GM12874 (cell line): ENCODE measurements around the gene DDX6.

ENCODE experiments used
- TF ChIP-seq, protein P1 (sequence below): IDR thresholded peaks from 2 replicates; pipeline ENCODE4 v1.5.1; 2011; ENCODE audit warnings: low read depth, mild to moderate bottlenecking, control low read depth, low read length, moderate library complexity; ENCODE audit not compliant: insufficient read depth

The DDX6 gene

DNA sequence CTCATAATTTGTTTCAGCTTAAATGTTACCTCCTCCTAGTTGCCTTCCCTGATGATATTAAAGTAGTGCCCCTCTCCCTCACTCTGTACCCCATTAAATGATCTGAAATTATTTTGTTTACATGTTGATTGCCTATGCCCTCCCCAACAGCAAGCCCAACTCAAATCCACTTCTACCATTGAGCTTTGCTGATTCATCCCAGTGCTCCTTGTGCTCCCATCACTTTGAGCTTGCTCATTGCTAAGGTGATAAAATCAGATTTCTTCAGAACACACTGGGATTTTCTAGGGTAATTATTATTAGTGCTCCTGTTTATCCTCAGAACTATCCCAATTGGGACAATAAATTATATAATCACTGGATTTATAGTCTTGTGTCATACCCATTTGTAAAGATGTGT is 8.4 kb upstream of the DDX6 start:
- TF ChIP-seq, protein P1, sequence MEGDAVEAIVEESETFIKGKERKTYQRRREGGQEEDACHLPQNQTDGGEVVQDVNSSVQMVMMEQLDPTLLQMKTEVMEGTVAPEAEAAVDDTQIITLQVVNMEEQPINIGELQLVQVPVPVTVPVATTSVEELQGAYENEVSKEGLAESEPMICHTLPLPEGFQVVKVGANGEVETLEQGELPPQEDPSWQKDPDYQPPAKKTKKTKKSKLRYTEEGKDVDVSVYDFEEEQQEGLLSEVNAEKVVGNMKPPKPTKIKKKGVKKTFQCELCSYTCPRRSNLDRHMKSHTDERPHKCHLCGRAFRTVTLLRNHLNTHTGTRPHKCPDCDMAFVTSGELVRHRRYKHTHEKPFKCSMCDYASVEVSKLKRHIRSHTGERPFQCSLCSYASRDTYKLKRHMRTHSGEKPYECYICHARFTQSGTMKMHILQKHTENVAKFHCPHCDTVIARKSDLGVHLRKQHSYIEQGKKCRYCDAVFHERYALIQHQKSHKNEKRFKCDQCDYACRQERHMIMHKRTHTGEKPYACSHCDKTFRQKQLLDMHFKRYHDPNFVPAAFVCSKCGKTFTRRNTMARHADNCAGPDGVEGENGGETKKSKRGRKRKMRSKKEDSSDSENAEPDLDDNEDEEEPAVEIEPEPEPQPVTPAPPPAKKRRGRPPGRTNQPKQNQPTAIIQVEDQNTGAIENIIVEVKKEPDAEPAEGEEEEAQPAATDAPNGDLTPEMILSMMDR = no peak

DNA sequence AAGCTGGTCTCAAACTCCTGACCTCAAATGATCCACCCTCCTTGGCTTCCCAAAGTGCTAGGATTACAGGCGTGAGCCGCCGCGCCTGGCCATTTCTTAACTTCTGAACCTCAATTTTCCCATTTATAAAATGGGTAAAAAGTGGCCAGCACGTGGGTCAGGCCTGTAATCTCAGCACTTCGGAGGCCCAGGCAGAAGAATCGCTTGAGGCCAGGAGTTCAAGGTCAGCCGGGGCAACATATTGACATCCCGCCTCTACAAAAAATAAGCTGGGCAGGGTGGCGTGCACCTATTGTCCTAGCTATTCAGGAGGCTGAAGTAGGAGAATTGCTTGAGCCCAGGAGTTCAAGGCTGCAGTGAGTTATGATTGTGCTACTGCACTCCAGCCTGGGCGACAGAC is 6.5 kb upstream of the DDX6 start:
- TF ChIP-seq, protein P1 = no peak

DNA sequence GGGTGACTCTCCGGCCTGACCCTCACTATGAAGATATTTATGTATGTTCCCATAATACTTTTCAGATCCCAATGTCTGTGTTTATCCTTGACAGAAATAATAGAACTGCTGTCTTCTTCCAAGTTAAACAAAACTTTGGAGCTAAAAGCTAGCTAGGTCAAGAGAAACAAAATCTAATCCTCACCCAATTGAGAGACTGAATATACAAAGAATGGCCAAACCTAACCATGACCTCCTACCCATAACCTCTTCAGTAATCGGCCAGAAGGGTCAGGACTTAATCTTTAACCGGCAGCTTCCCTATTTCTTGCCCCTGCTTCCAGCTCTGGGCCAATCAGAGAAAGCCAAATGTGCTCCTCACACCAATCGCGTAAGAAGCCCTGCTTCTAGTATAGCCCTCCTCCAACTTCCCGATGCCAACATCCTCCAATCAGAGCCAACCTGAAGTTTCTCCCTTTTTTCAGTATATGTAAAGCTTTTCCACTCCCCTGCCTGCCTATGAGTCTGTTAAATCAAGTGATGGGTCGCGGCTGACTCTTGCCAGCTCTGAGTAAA is 1.7 kb upstream of the DDX6 start:
- TF ChIP-seq, protein P1 = no peak

DNA sequence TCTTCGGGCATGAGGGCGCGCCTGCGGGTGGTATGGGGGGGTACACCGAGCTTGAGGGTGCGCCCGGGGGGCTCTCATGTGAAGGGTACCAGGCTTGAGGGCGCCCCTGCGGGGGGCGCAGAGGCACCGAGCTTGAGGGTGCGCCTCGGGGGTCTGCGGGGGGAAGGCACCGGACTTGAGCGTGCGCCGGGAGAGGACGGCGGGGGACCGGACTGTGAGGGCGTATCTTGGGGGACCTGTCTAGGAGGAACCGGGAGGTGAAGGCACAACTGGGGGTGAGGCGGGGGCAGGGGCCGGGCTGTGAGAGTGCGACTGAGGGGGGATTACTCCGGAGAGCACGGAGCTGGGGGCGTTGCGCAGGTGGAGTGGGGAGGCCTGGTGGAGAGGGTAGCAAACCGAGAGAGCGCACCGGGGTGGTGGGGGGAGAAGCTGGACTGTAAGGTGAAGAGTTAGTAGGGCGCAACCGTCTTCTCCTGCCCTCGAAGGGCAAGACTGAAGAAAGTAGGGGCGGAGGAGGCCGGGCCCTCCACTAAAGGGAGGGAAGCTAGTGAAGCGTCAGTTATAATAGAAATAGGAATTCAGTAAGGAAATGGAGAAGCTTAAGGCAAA is 1.1 kb upstream of the DDX6 start:
- TF ChIP-seq, protein P1 = no peak

DNA sequence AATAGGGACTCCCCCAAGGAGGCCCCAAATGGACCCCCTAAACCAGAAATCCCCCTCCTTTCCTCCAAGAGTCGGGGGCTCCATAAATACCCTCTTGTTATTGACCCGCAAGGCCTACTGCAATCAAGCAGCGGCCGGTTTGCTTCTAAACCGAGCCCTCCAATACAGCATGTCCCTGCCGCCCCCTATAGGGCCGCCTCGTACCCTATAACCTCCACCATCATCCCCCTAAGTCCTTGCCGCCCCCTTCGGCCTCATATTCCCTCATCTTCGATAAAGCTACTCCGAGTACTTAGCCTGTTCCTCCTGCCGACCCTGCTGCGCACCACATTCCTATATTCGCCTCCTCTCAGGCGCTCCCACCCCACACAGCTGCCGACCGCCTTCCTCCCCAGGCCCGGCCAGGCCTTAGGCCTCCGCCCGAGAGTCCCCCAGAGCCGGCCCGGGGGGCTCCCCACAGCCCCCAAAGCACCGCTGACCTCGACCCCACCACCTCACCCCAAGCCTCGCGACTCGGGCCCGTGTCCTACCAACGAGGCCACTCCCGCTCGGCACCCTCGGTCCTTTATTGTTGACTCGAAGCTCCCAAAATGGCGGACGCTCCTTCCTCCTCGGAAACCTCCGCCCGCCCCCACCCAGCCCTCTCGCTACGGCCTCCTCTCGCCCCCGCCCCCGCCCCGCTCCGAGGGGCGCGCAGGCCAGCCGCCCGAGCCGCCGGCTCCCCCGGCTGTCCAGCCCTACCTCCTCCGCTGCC is 430 bp downstream of the DDX6 start:
- TF ChIP-seq, protein P1 = peak; percentile 62

DNA sequence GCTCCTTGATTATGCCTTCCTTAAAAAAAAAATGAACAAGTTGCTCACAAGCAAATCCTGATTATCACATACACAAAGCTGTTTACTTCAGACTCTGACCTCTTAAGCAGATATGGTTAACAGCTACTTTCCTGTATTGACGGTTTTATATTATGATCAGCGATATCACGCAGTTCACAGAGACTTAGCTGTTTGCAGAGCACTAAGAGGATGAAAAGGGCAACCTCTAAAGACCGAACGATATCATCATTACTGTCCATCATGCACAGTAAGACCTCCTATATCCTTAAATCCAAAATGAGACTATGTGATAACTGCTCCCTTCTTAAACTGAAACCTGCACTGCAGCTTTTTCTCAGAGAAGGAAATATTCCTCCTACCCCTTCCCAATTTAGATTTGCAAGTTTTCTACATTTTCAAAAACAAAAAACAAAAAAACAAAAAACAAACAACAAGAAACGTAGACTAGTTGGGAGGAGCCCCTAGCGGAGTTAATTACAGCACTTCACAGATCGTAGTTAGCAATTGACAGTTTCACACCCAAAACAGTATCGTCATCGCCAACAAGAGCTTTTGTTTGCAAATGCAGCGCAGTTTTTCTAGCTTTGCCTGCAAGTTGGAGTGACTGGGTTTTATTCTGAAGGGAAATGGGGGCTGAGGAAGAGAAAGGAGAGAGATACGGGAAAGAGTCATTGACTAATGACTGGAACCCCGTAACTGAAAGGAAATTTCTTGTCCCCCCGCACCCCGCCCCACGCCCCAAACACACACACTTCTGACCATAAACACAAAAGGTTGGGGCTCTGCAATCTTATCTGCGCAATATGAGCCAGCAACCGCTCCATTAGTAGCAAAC is 1.2 kb downstream of the DDX6 start:
- TF ChIP-seq, protein P1 = no peak

DNA sequence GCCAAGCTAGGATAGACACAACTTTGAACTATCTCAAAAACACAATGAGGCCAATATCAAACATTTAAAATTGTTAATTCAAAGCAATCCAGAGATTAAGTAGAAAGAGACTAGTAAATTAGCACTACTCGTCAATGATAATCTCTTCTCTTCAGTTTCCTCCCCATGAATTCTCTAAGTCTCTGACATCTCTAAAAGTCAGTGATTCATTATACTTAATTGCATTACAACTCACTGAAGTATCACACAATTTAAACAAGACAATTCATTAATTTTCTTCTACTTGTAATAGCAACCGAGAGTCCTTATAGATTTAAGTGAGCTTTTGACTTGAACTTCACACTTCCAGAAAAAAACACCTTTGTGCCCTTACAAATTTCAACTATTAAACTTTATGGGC is 4.3 kb downstream of the DDX6 start:
- TF ChIP-seq, protein P1 = no peak
